IMR-90 (cell line): ENCODE measurements around the gene IQSEC3. TPM values are rescaled to one million over a fixed set of nuclear protein-coding genes. Genes with fewer than 3 reads are reported as not detected.

Experiments used
- ATAC-seq: fragments of 200-7000 bp; cut with Tn5 transposase; 2 replicates; pipeline ENCODE4 v1.9.1; 2020; ENCODE audit warnings: low read depth, mild to moderate bottlenecking, moderate library complexity
- BruUV-seq: library from RNA; stranded (reverse); fragments of 400-500 nt; replicated peaks from 2 replicates; lab custom pipeline; 2021; lab: Mats Ljungman, UMichigan
- CTCF ChIA-PET: fragments of 300-600 bp; formaldehyde crosslinking; extraction: SDS; loops from one replicate; lab custom pipeline; 2021; ENCODE audit warnings: antibody characterized with exemption; lab: Yijun Ruan, JAX
- POLR2A ChIA-PET: fragments of 300-600 bp; sonication (Branson Sonifier 250); formaldehyde crosslinking; loops from one replicate; lab custom pipeline; 2022; ENCODE audit warnings: antibody characterized with exemption; ENCODE audit not compliant: unreplicated experiment; lab: Charles Lee
- DNase-seq: peaks from one replicate; pipeline ENCODE4 v3.0.0; 2013
- H2AFZ ChIP-seq: replicated peaks from 2 replicates; pipeline ENCODE3; 2013; ENCODE audit warnings: low read length, mild to moderate bottlenecking; ENCODE audit not compliant: poor library complexity
- H2AK5ac ChIP-seq: 2 replicates; pipeline ENCODE4 v1.6.1; 2013; ENCODE audit warnings: low read depth, low read length, inconsistent platforms
- H2AK9ac ChIP-seq: replicated peaks from 2 replicates; pipeline ENCODE3; 2013; ENCODE audit warnings: mild to moderate bottlenecking, low read depth, low read length, moderate library complexity; ENCODE audit not compliant: poor library complexity
- H2BK120ac ChIP-seq: 2 replicates; pipeline ENCODE4 v1.6.1; 2013; ENCODE audit warnings: low read depth, low read length, inconsistent platforms
- H2BK15ac ChIP-seq: 3 replicates; pipeline ENCODE4 v1.6.1; 2013; ENCODE audit warnings: low read depth, low read length, inconsistent platforms
- H2BK20ac ChIP-seq: 2 replicates; pipeline ENCODE4 v1.6.1; 2013; ENCODE audit warnings: low read depth, mild to moderate bottlenecking, inconsistent platforms, low read length, moderate library complexity
- H2BK5ac ChIP-seq: 2 replicates; pipeline ENCODE4 v1.6.1; 2013; ENCODE audit warnings: mild to moderate bottlenecking, low read depth, low read length, inconsistent platforms; ENCODE audit not compliant: poor library complexity, severe bottlenecking
- H3K14ac ChIP-seq: replicated peaks from 2 replicates; pipeline ENCODE4 v1.6.1; 2013; ENCODE audit warnings: low read depth, low read length, inconsistent platforms
- H3K18ac ChIP-seq: 2 replicates; pipeline ENCODE4 v1.6.1; 2013; ENCODE audit warnings: low read depth, low read length, control low read depth
- H3K23ac ChIP-seq: 2 replicates; pipeline ENCODE4 v1.6.1; 2013; ENCODE audit warnings: low read depth, low read length, inconsistent platforms
- H3K27ac ChIP-seq: 2 replicates; pipeline ENCODE4 v1.5.1; 2013; ENCODE audit warnings: mild to moderate bottlenecking, control low read depth, low read length; ENCODE audit not compliant: insufficient read depth
- H3K27me3 ChIP-seq: 2 replicates; pipeline ENCODE4 v1.6.1; 2013; ENCODE audit warnings: low read length; ENCODE audit not compliant: control insufficient read depth, insufficient read depth
- H3K36me3 ChIP-seq: 2 replicates; pipeline ENCODE4 v1.6.1; 2013; ENCODE audit warnings: low read length, mixed read lengths; ENCODE audit not compliant: control insufficient read depth, insufficient read depth
- H3K4ac ChIP-seq: 2 replicates; pipeline ENCODE4 v1.6.1; 2013; ENCODE audit warnings: low read depth, low read length, inconsistent platforms
- H3K4me1 ChIP-seq: 2 replicates; pipeline ENCODE4 v1.6.1; 2013; ENCODE audit warnings: low read length, mixed read lengths; ENCODE audit not compliant: control insufficient read depth, insufficient read depth
- H3K4me2 ChIP-seq: 2 replicates; pipeline ENCODE4 v1.6.1; 2013; ENCODE audit warnings: low read depth, mild to moderate bottlenecking, control low read depth, low read length, moderate library complexity
- H3K4me3 ChIP-seq: 2 replicates; pipeline ENCODE4 v1.5.1; 2013; ENCODE audit warnings: low read depth, mild to moderate bottlenecking, control low read depth, low read length, moderate library complexity; ENCODE audit not compliant: insufficient read depth
- H3K56ac ChIP-seq: 2 replicates; pipeline ENCODE4 v1.6.1; 2013; ENCODE audit warnings: low read length, inconsistent platforms; ENCODE audit not compliant: insufficient read depth; ENCODE audit errors: extremely low read depth
- H3K79me1 ChIP-seq, 2 experiments: 2 replicates each; pipeline ENCODE4 v1.6.1; 2013; ENCODE audit warnings: low read length in 2 of 2, inconsistent platforms in 1 of 2, low read depth in 1 of 2
- H3K9ac ChIP-seq: 2 replicates; pipeline ENCODE4 v1.6.1; 2013; ENCODE audit warnings: low read depth, low read length, control low read depth
- H3K9me1 ChIP-seq: 2 replicates; pipeline ENCODE4 v1.6.1; 2013; ENCODE audit warnings: low read length, inconsistent platforms; ENCODE audit not compliant: insufficient read depth
- H3K9me3 ChIP-seq: 2 replicates; pipeline ENCODE4 v1.6.1; 2013; ENCODE audit warnings: low read length; ENCODE audit not compliant: control insufficient read depth, insufficient read depth
- H4K20me1 ChIP-seq: 2 replicates; pipeline ENCODE4 v1.6.1; 2013; ENCODE audit warnings: low read length, inconsistent platforms; ENCODE audit not compliant: insufficient read depth
- H4K5ac ChIP-seq: 2 replicates; pipeline ENCODE4 v1.6.1; 2013; ENCODE audit warnings: mild to moderate bottlenecking, low read depth, low read length, control low read depth
- H4K8ac ChIP-seq, 2 experiments: 2 replicates each; pipeline ENCODE4 v1.6.1; 2013; ENCODE audit warnings: low read depth in 2 of 2, low read length in 2 of 2, control low read depth in 1 of 2, inconsistent platforms in 1 of 2
- H4K91ac ChIP-seq: 2 replicates; pipeline ENCODE4 v1.6.1; 2013; ENCODE audit warnings: low read depth, low read length, inconsistent platforms; ENCODE audit not compliant: insufficient read depth
- BHLHE40 ChIP-seq: fragments of 150-350 bp; IDR thresholded peaks from 2 replicates; pipeline ENCODE4 v1.6.1; 2016; ENCODE audit warnings: mild to moderate bottlenecking, low read depth, low read length
- CEBPB ChIP-seq: IDR thresholded peaks from 2 replicates; pipeline ENCODE4 v1.6.1; 2012; ENCODE audit warnings: low read depth, low read length, improper control_type of control experiment
- CHD1 ChIP-seq: IDR thresholded peaks from 2 replicates; pipeline ENCODE4 v1.6.1; 2012; ENCODE audit warnings: low read depth, low read length, improper control_type of control experiment
- CTCF ChIP-seq: conservative IDR thresholded peaks from 2 replicates; pipeline ENCODE4 v1.5.1; 2012; ENCODE audit warnings: mild to moderate bottlenecking, low read depth, low read length, improper control_type of control experiment
- ELK1 ChIP-seq: fragments of 150-350 bp; IDR thresholded peaks from 2 replicates; pipeline ENCODE4 v1.6.1; 2016; ENCODE audit warnings: low read depth, mild to moderate bottlenecking, low read length, moderate library complexity, borderline replicate concordance
- FOS ChIP-seq: fragments of 150-350 bp; IDR thresholded peaks from 2 replicates; pipeline ENCODE4 v1.6.1; 2016; ENCODE audit warnings: low read depth, low read length
- MAFK ChIP-seq: IDR thresholded peaks from 2 replicates; pipeline ENCODE4 v1.6.1; 2012; ENCODE audit warnings: low read depth, low read length, improper control_type of control experiment
- MAZ ChIP-seq: IDR thresholded peaks from 2 replicates; pipeline ENCODE4 v1.6.1; 2012; ENCODE audit warnings: low read depth, mild to moderate bottlenecking, low read length, improper control_type of control experiment, moderate library complexity, borderline replicate concordance
- MXI1 ChIP-seq: IDR thresholded peaks from 2 replicates; pipeline ENCODE4 v1.6.1; 2012; ENCODE audit warnings: low read depth, mild to moderate bottlenecking, low read length, moderate library complexity, borderline replicate concordance
- NFE2L2 ChIP-seq: fragments of 150-350 bp; IDR thresholded peaks from 2 replicates; pipeline ENCODE4 v1.6.1; 2016; ENCODE audit warnings: low read depth, mild to moderate bottlenecking, low read length
- POLR2A ChIP-seq: IDR thresholded peaks from 2 replicates; pipeline ENCODE4 v1.6.1; 2012; ENCODE audit warnings: mild to moderate bottlenecking, low read depth, low read length
- RAD21 ChIP-seq: IDR thresholded peaks from 2 replicates; pipeline ENCODE4 v1.6.1; 2012; ENCODE audit warnings: low read length, improper control_type of control experiment
- RCOR1 ChIP-seq: IDR thresholded peaks from 2 replicates; pipeline ENCODE4 v1.6.1; 2012; ENCODE audit warnings: mild to moderate bottlenecking, low read length, improper control_type of control experiment; ENCODE audit not compliant: insufficient replicate concordance
- RFX5 ChIP-seq: IDR thresholded peaks from 2 replicates; pipeline ENCODE4 v1.8.0; 2012; ENCODE audit warnings: low read depth, mild to moderate bottlenecking, low read length, moderate library complexity
- SMC3 ChIP-seq: fragments of 150-350 bp; IDR thresholded peaks from 2 replicates; pipeline ENCODE4 v1.6.1; 2016; ENCODE audit warnings: low read depth, mild to moderate bottlenecking, antibody characterized with exemption, low read length, moderate library complexity
- USF2 ChIP-seq: fragments of 150-350 bp; IDR thresholded peaks from 2 replicates; pipeline ENCODE4 v1.6.1; 2017; ENCODE audit warnings: mild to moderate bottlenecking, antibody characterized with exemption, low read length, low read depth
- WGBS, 2 experiments: methylation state at CpG; one replicate each; pipeline versions ENCODE4 v1.1.5 to v1.1.7; 2013; ENCODE audit warnings: missing lambda C conversion rate in 2 of 2; ENCODE audit not compliant: insufficient read length in 1 of 2; ENCODE audit errors: extremely low coverage in 2 of 2; 5-methylcytosine and 5-hydroxymethylcytosine counted together
- dilution Hi-C: fragments of 300-500 bp; cut with HindIII; formaldehyde crosslinking; loops from one replicate; pipeline ENCODE4 v1.14.3; 2018; ENCODE audit warnings: low sequenced_read_pairs; ENCODE audit not compliant: unreplicated experiment
- in situ Hi-C: fragments of 300-500 bp; cut with MboI; formaldehyde crosslinking; loops from 3 replicates; pipeline ENCODE4 v1.14.3; 2019; ENCODE audit warnings: low sequenced_read_pairs, inconsistent platforms, mixed read lengths
- intact Hi-C: fragments of 100-400 bp; cut with micrococcal nuclease; formaldehyde crosslinking; loops from 2 replicates; pipeline ENCODE4 v1.10.0; 2022
- polyA plus RNA-seq, 3 experiments: library from polyadenylated mRNA; depleted of rRNA; stranded (reverse); fragments of >200 nt; gene quantifications; 2 replicates each; pipeline ENCODE4 v1.2.3, GENCODE V29; 2012; ENCODE audit warnings: low replicate concordance in 1 of 3
- total RNA-seq: library from RNA; depleted of rRNA; stranded (reverse); fragments of >200 nt; gene quantifications from 2 replicates; pipeline ENCODE4 v1.2.3, GENCODE V29; 2012

IQSEC3 gene
- total and polyA plus RNA-seq, 2 of the 4 experiments (the other 2 are of a cell fraction), result 0.10 TPM; not detected in 1

- H2BK5ac ChIP-seq, result no peak overlapping the region
- H3K9ac ChIP-seq, result no peak overlapping the region
- H3K27ac ChIP-seq, result no peak overlapping the region
- H3K27me3 ChIP-seq, result peaks cover 62% of the 10 kb centered on the region
- in situ Hi-C loops, result no loop called here
- no peak overlapping the region for H3K4me2 ChIP-seq
- no peaks in the 10 kb centered on the region for H3K4me1 ChIP-seq
- no peak overlapping the region for H2AK5ac ChIP-seq
- no peaks in the 10 kb centered on the region for H4K20me1 ChIP-seq
- no peak overlapping the region for H3K4ac ChIP-seq
- no peak overlapping the region for H2AFZ ChIP-seq
- H3K14ac ChIP-seq, result no peak overlapping the region
- dilution Hi-C loops, result no loop called here
- no peak overlapping the region for H3K18ac ChIP-seq
- no peaks in the 10 kb centered on the region for H3K36me3 ChIP-seq
- 87% methylated on average over 3 of the region's 7 CpGs; no CpG with 5 or more reads in 1 of the 2 experiments for WGBS, 2 experiments
- no peak overlapping the region for H3K56ac ChIP-seq
- ChIA-PET CTCF (no interaction called here), POLR2A (no interaction called here)
- BruUV-seq, result no TSS peak
- H2BK15ac ChIP-seq, result no peak overlapping the region
- no peaks in the 10 kb centered on the region for H3K9me1 ChIP-seq
- no peak overlapping the region for H3K4me3 ChIP-seq
- DNase-seq (no peak), ATAC-seq (no peak)
- H4K5ac ChIP-seq, result no peak overlapping the region
- H4K91ac ChIP-seq, result no peak overlapping the region
- no peak overlapping the region for H3K23ac ChIP-seq
- TF ChIP-seq CTCF, result no peak
- TF ChIP-seq FOS, result no peak
- no peak for TF ChIP-seq SMC3
- no peak for TF ChIP-seq CHD1
- no peak for TF ChIP-seq USF2
- TF ChIP-seq POLR2A, result no peak
- TF ChIP-seq BHLHE40, result no peak
- no peak for TF ChIP-seq RAD21
- TF ChIP-seq MAFK, result no peak
- no peak for TF ChIP-seq RFX5
- TF ChIP-seq NFE2L2, result no peak
- no peak for TF ChIP-seq CEBPB
- no peak for TF ChIP-seq MAZ
- TF ChIP-seq MXI1, result no peak
- no peak for TF ChIP-seq RCOR1
- no peak for TF ChIP-seq ELK1
- no peak overlapping the region for H2AK9ac ChIP-seq
- H4K8ac ChIP-seq, result no peak overlapping the region
- no peaks in the 10 kb centered on the region for H3K79me1 ChIP-seq
- no peak overlapping the region for H2BK20ac ChIP-seq
- H3K9me3 ChIP-seq, result no peaks in the 10 kb centered on the region
- intact Hi-C loops, result no loop called here
- H2BK120ac ChIP-seq, result no peak overlapping the region
These were observed 58.5 kb downstream of the IQSEC3 start for GRCh38 chr12:125075-125474.
